GM18502 (cell line): ENCODE data around the gene DUSP10.

ENCODE experiments used
- ATAC-seq: cut with Tn5 transposase; IDR thresholded peaks from one replicate; pipeline ENCODE4 v1.9.1; 2021; ENCODE audit warnings: mild to moderate bottlenecking; ENCODE audit not compliant: unreplicated experiment, poor library complexity

Gene DUSP10

GRCh38 chr1:221741703-221742554, at the start of gene DUSP10:
DUSP10 (minus strand) TSS chr1:221742089; CDS start chr1:221739744, 2,345 bp downstream.
- peak; percentile 86 for ATAC-seq

- no peak for ATAC-seq
Observed at GRCh38 chr1:221788466-221788865, 46.6 kb upstream of the DUSP10 start.

GRCh38 chr1:221786647-221787046, 44.8 kb upstream of the DUSP10 start:
- no peak for ATAC-seq

- peak; percentile 41 for ATAC-seq
Observed at GRCh38 chr1:221783936-221784335, 42.0 kb upstream of the DUSP10 start.

GRCh38 chr1:221783437-221783836, 41.5 kb upstream of the DUSP10 start:
- no peak for ATAC-seq

- no peak for ATAC-seq
Observed at GRCh38 chr1:221782970-221783369, 41.1 kb upstream of the DUSP10 start.

- ATAC-seq = no peak
Observed at GRCh38 chr1:221782477-221782876, 40.6 kb upstream of the DUSP10 start.

GRCh38 chr1:221781102-221781755, 39.3 kb upstream of the DUSP10 start:
- ATAC-seq = no peak

GRCh38 chr1:221780175-221780574, 38.3 kb upstream of the DUSP10 start:
- no peak for ATAC-seq

- no peak for ATAC-seq
Observed at GRCh38 chr1:221779771-221780170, 37.9 kb upstream of the DUSP10 start.

GRCh38 chr1:221778535-221779142, 36.8 kb upstream of the DUSP10 start:
- ATAC-seq = peak; percentile 37

GRCh38 chr1:221778125-221778524, 36.2 kb upstream of the DUSP10 start:
- ATAC-seq = peak; percentile 37

- ATAC-seq = peak; percentile 69
Observed at GRCh38 chr1:221777431-221778072, 35.7 kb upstream of the DUSP10 start.

- ATAC-seq = peak; percentile 40
Observed at GRCh38 chr1:221776495-221777301, 34.8 kb upstream of the DUSP10 start.

- ATAC-seq = no peak
Observed at GRCh38 chr1:221775206-221775605, 33.3 kb upstream of the DUSP10 start.

- ATAC-seq = no peak
Observed at GRCh38 chr1:221774054-221774842, 32.4 kb upstream of the DUSP10 start.

GRCh38 chr1:221773383-221773782, 31.5 kb upstream of the DUSP10 start:
- ATAC-seq = no peak

- ATAC-seq = no peak
Observed at GRCh38 chr1:221772117-221772516, 30.2 kb upstream of the DUSP10 start.

GRCh38 chr1:221768444-221769066, 26.7 kb upstream of the DUSP10 start:
- no peak for ATAC-seq
